GM12878 (cell line): ENCODE measurements around the gene MAN2A2. TPM values are rescaled to one million over a fixed set of nuclear protein-coding genes. Genes with fewer than 3 reads are reported as not detected.

Source experiments
- ATAC-seq: fragments of 200-7000 bp; cut with Tn5 transposase; 3 replicates; pipeline ENCODE4 v1.9.1; 2020; ENCODE audit warnings: mild to moderate bottlenecking, moderate library complexity
- BruUV-seq: library from RNA; stranded (reverse); fragments of 400-500 nt; replicated peaks from 2 replicates; lab custom pipeline; 2021; lab: Mats Ljungman, UMichigan
- CTCF ChIA-PET: fragments of 300-600 bp; sonication (Branson Sonifier 250); formaldehyde crosslinking; extraction: SDS; loops from one replicate; lab custom pipeline; 2021; ENCODE audit warnings: inconsistent platforms; lab: Yijun Ruan, JAX
- POLR2A ChIA-PET: fragments of 350-600 bp; formaldehyde crosslinking; extraction: SDS; loops from one replicate; lab custom pipeline; 2021; ENCODE audit warnings: inconsistent platforms; lab: Charles Lee
- RAD21 ChIA-PET: fragments of 300-600 bp; sonication (Branson Sonifier 250); formaldehyde crosslinking; loops from one replicate; lab custom pipeline; 2023; ENCODE audit warnings: antibody characterized with exemption; ENCODE audit not compliant: unreplicated experiment; lab: Charles Lee
- SMC1A ChIA-PET: fragments of 300-600 bp; sonication (Branson Sonifier 250); formaldehyde crosslinking; loops from one replicate; lab custom pipeline; 2023; ENCODE audit not compliant: unreplicated experiment, uncharacterized antibody; lab: Charles Lee
- DNase-seq: peaks from one replicate; pipeline ENCODE4 v3.0.0-alpha.2; 2011; ENCODE audit warnings: low read depth, low spot score
- FAIRE-seq: peaks from 3 replicates; lab custom pipeline; 2011; peaks lifted over from hg19 to GRCh38; lab: Jason Lieb, UNC
- H2AFZ ChIP-seq: 2 replicates; pipeline ENCODE4 v1.6.0; 2011; ENCODE audit warnings: low read depth, low read length, control low read depth; ENCODE audit not compliant: control insufficient read depth
- H3K27ac ChIP-seq: 2 replicates; pipeline ENCODE4 v1.5.1; 2011; ENCODE audit warnings: control low read depth; ENCODE audit not compliant: control insufficient read depth, insufficient read depth
- H3K27me3 ChIP-seq, 2 experiments: replicated peaks in 1 of 2; 2 replicates each; pipeline versions ENCODE4 v1.6.0 to v1.6.1; 2011; ENCODE audit warnings: low read length in 1 of 2; ENCODE audit not compliant: control insufficient read depth in 2 of 2, insufficient read depth in 2 of 2
- H3K36me3 ChIP-seq, 2 experiments: 2 replicates each; pipeline ENCODE4 v1.5.1; 2011; ENCODE audit warnings: low read length in 1 of 2; ENCODE audit not compliant: control insufficient read depth in 2 of 2, insufficient read depth in 2 of 2
- H3K4me1 ChIP-seq: 2 replicates; pipeline ENCODE4 v1.6.1; 2011; ENCODE audit warnings: mild to moderate bottlenecking, low read length, moderate library complexity, mixed read lengths; ENCODE audit not compliant: control insufficient read depth, insufficient read depth
- H3K4me2 ChIP-seq: 2 replicates; pipeline ENCODE4 v1.6.0; 2011; ENCODE audit warnings: control low read depth; ENCODE audit not compliant: control insufficient read depth, insufficient read depth
- H3K4me3 ChIP-seq: fragments of 200-600 bp; sonication (generic); 2 replicates; pipeline ENCODE4 v1.5.1; 2016
- H3K79me2 ChIP-seq: 2 replicates; pipeline ENCODE4 v1.6.0; 2011; ENCODE audit warnings: low read length; ENCODE audit not compliant: control insufficient read depth, insufficient read depth
- H3K9ac ChIP-seq: 2 replicates; pipeline ENCODE4 v1.8.0; 2011; ENCODE audit warnings: low read length, control low read depth, mixed read lengths; ENCODE audit not compliant: control insufficient read depth, insufficient read depth
- H3K9me3 ChIP-seq: replicated peaks from 3 replicates; pipeline ENCODE4 v1.5.1; 2011; ENCODE audit warnings: mild to moderate bottlenecking, low read length; ENCODE audit not compliant: control insufficient read depth, insufficient read depth
- H4K20me1 ChIP-seq: 2 replicates; pipeline ENCODE4 v1.6.0; 2011; ENCODE audit not compliant: control insufficient read depth, insufficient read depth
- CEBPB ChIP-seq, 2 experiments: fragments of 150-350 bp in 1 of 2; IDR thresholded peaks; 2 replicates each; pipeline ENCODE4 v1.6.1; 2012 to 2014; ENCODE audit warnings: low read depth in 2 of 2, low read length in 2 of 2, borderline replicate concordance in 1 of 2, inconsistent platforms in 1 of 2
- NR2C1 ChIP-seq: fragments of 450-650 bp; IDR thresholded peaks from 2 replicates; pipeline ENCODE4 v1.6.1; 2017; ENCODE audit warnings: antibody characterized with exemption, mild to moderate bottlenecking, moderate library complexity
- POLR2A ChIP-seq: IDR thresholded peaks from 2 replicates; pipeline ENCODE4 v1.6.1; 2011; ENCODE audit warnings: low read depth, mild to moderate bottlenecking, low read length
- POLR2AphosphoS5 ChIP-seq: IDR thresholded peaks from 2 replicates; pipeline ENCODE4 v1.6.1; 2011; ENCODE audit warnings: mild to moderate bottlenecking, low read length, inconsistent platforms
- TARDBP ChIP-seq: IDR thresholded peaks from 2 replicates; pipeline ENCODE4 v1.6.1; 2016; ENCODE audit warnings: borderline replicate concordance
- TCF12 ChIP-seq: IDR thresholded peaks from 2 replicates; pipeline ENCODE4 v1.6.1; 2011; ENCODE audit warnings: low read depth, mild to moderate bottlenecking, low read length
- WGBS: methylation state at CpG from one replicate; pipeline ENCODE4 v1.1.6; 2016; ENCODE audit warnings: low lambda C conversion rate; ENCODE audit not compliant: insufficient replicate concordance, insufficient coverage; ENCODE audit errors: missing lambda C conversion rate; 5-methylcytosine and 5-hydroxymethylcytosine counted together
- in situ Hi-C: fragments of 300-500 bp; cut with MboI; formaldehyde crosslinking; loops from 9 replicates; pipeline ENCODE4 v1.14.3; 2018; ENCODE audit warnings: mixed read lengths
- intact Hi-C: fragments of 100-400 bp; cut with micrococcal nuclease; formaldehyde crosslinking; loops from one replicate; pipeline ENCODE4 v1.14.2; 2022; ENCODE audit not compliant: unreplicated experiment
- polyA plus RNA-seq, 11 experiments: library from polyadenylated mRNA; depleted of rRNA in 4 of 11; unstranded in 6 of 11; stranded (reverse) in 5 of 11; fragments of >200 nt; fragmentation: Nextera tagmentation in 4 of 11; fragmentation: Illumina TruSeq in 1 of 11; extraction: Ambion mirVana in 4 of 11; extraction: Trizol in 1 of 11; gene quantifications; 1 replicate in 1 of 11; 2 replicates in 10 of 11; pipeline versions ENCODE4 v1.2.1 to v1.2.3, GENCODE V29; 2011 to 2016; ENCODE audit warnings: inconsistent platforms in 2 of 11, missing spikeins in 2 of 11, low read depth in 1 of 11
- total RNA-seq, 4 experiments: library from RNA; depleted of rRNA in 3 of 4; stranded (reverse); fragments of >200 nt in 3 of 4; fragmentation: Illumina TruSeq in 1 of 4; extraction: Trizol in 1 of 4; gene quantifications; 2 replicates each; pipeline versions ENCODE4 v1.2.1 to v1.2.3, GENCODE V29; 2013 to 2021

The MAN2A2 gene
- total and polyA plus RNA-seq, 10 of the 15 experiments (the other 5 are each of a cell fraction or from before 2014, with no cell fraction given): 4.2 to 79.4 (median 23.2) TPM

- intact Hi-C loops: no loop called here
- H3K36me3 ChIP-seq: peaks cover 29 to 57% of the 10 kb centered on the region in 2 experiments
- H3K4me3 ChIP-seq: no peak overlapping the region
- ATAC-seq: no peak
- no peaks in the 10 kb centered on the region for H4K20me1 ChIP-seq
- H3K9me3 ChIP-seq: no peaks in the 10 kb centered on the region
- SMC1A ChIA-PET: interaction anchor here (1.8 kb wide), 1 partner anchor 11 kb away, joined by 4 read pairs; no protein-coding TSS in a partner anchor
- TF ChIP-seq TCF12 (0 out of 2 replicates have a peak, but pooled peaks have one; percentile 25), NR2C1 (no peak), TARDBP (no peak)
- TF ChIP-seq, all 136 proteins: peak for 1
- no peak overlapping the region for H3K4me2 ChIP-seq
- H3K9ac ChIP-seq: no peak overlapping the region
- RAD21 ChIA-PET: no interaction called here
- in situ Hi-C loops: no loop called here
- FAIRE-seq (no peak), DNase-seq (no peak)
- H2AFZ ChIP-seq: no peak overlapping the region
- POLR2A ChIA-PET: interaction anchor here (0.6 kb wide), 1 partner anchor 12 kb away, joined by 5 read pairs; no protein-coding TSS in a partner anchor
- H3K4me1 ChIP-seq: no peaks in the 10 kb centered on the region
- BruUV-seq: no TSS peak
- H3K27me3 ChIP-seq: no peaks in the 10 kb centered on the region
- 62% methylated on average over 7 of the region's 7 CpGs for WGBS
- H3K79me2 ChIP-seq: no peaks in the 10 kb centered on the region
- CTCF ChIA-PET: no interaction called here
- no peak overlapping the region for H3K27ac ChIP-seq
Measured at GRCh38 chr15:90915216-90915807, 12.2 kb downstream of the MAN2A2 start.

GRCh38 chr15:90915808-90916440 lies 12.8 kb downstream of the MAN2A2 start:
- Histone ChIP-seq H3K27ac (no peak overlapping the region), H3K27me3 (no peaks in the 10 kb centered on the region), H3K9ac (no peak overlapping the region), H3K4me3 (no peak overlapping the region), H2AFZ (no peak overlapping the region), H3K9me3 (no peaks in the 10 kb centered on the region), H3K4me2 (no peak overlapping the region), H4K20me1 (no peaks in the 10 kb centered on the region), H3K79me2 (no peaks in the 10 kb centered on the region), H3K4me1 (no peaks in the 10 kb centered on the region), H3K36me3 (peaks cover 33 to 54% of the 10 kb centered on the region in 2 experiments)
- ChIA-PET CTCF (no interaction called here), SMC1A (interaction anchor here (1.8 kb wide), 1 partner anchor 12 kb away, joined by 4 read pairs; no protein-coding TSS in a partner anchor), POLR2A (interaction anchor here (0.6 kb wide), 1 partner anchor 12 kb away, joined by 5 read pairs; no protein-coding TSS in a partner anchor), RAD21 (no interaction called here)
- TF ChIP-seq POLR2AphosphoS5: no peak
- no peak for TF ChIP-seq CEBPB (IDR thresholded peaks at IDR 0.05; ENCODE audit: borderline replicate concordance in 1 of 2, low read depth in 2 of 2, low read length in 2 of 2)
- peak; percentile 13; the same call in 1 of the 2 replicates for TF ChIP-seq POLR2A
- 90% methylated on average over 25 of the region's 25 CpGs for WGBS
- DNase-seq: no peak
- no TSS peak for BruUV-seq
- ATAC-seq: no peak
- no peak for FAIRE-seq
- intact Hi-C loops: no loop called here
- in situ Hi-C loops: no loop called here
